CD14-positive monocyte (primary cell): ENCODE measurements around the gene ZNF691. TPM values are rescaled to one million over a fixed set of nuclear protein-coding genes. Genes with fewer than 3 reads are reported as not detected.

Experiments
- DNase-seq, 3 donors: peaks; one replicate each; pipeline ENCODE4 v3.0.0-alpha.2; 2011 to 2022
- H2AFZ ChIP-seq: 2 replicates; pipeline ENCODE4 v1.6.0; 2012; ENCODE audit warnings: mild to moderate bottlenecking, low read depth, low read length, inconsistent platforms; ENCODE audit not compliant: insufficient read depth, poor library complexity, severe bottlenecking
- H3K27ac ChIP-seq, 2 donors: 1 replicate in 1 of 2; 2 replicates in 1 of 2; pipeline ENCODE4 v1.5.1; 2012 to 2013; ENCODE audit warnings: low read length in 2 of 2, control low read depth in 1 of 2, inconsistent platforms in 1 of 2, low read depth in 1 of 2, mild to moderate bottlenecking in 1 of 2
- H3K27me3 ChIP-seq, 2 donors: one replicate each; pipeline versions ENCODE4 v1.6.0 to v1.6.1; 2011 to 2013; ENCODE audit warnings: low read length in 2 of 2; ENCODE audit not compliant: control insufficient read depth in 2 of 2, insufficient read depth in 2 of 2
- H3K36me3 ChIP-seq, 2 donors: replicated peaks in 1 of 2; 1 replicate in 1 of 2; 2 replicates in 1 of 2; pipeline versions ENCODE4 v1.5.1 to v1.6.1; 2012 to 2013; ENCODE audit warnings: low read length in 2 of 2, control low read depth in 1 of 2, inconsistent platforms in 1 of 2, mild to moderate bottlenecking in 1 of 2; ENCODE audit not compliant: insufficient read depth in 2 of 2, control insufficient read depth in 1 of 2
- H3K4me1 ChIP-seq, 2 donors: 1 replicate in 1 of 2; 2 replicates in 1 of 2; pipeline versions ENCODE4 v1.5.1 to v1.6.1; 2012 to 2013; ENCODE audit warnings: low read length in 2 of 2, control low read depth in 1 of 2, inconsistent platforms in 1 of 2, mild to moderate bottlenecking in 1 of 2, moderate library complexity in 1 of 2; ENCODE audit not compliant: insufficient read depth in 2 of 2, control insufficient read depth in 1 of 2
- H3K4me2 ChIP-seq: replicated peaks from 2 replicates; pipeline ENCODE3; 2012; ENCODE audit warnings: low read length, moderate library complexity, mild to moderate bottlenecking; ENCODE audit not compliant: poor library complexity, severe bottlenecking; ENCODE audit errors: extremely low read depth
- H3K4me3 ChIP-seq, 3 experiments: fragments of 200-600 bp in 1 of 3; sonication (generic) in 1 of 3; replicated peaks in 1 of 3; 1 replicate in 2 of 3; 2 replicates in 1 of 3; pipeline ENCODE4 v1.5.1; 2011 to 2013; ENCODE audit warnings: low read length in 3 of 3, mild to moderate bottlenecking in 3 of 3, control low read depth in 2 of 3, low read depth in 2 of 3, inconsistent platforms in 1 of 3, moderate library complexity in 1 of 3
- H3K79me2 ChIP-seq: 2 replicates; pipeline ENCODE4 v1.6.0; 2012; ENCODE audit warnings: mild to moderate bottlenecking, control low read depth, inconsistent platforms, low read length, moderate library complexity; ENCODE audit not compliant: insufficient read depth
- H3K9ac ChIP-seq: 2 replicates; pipeline ENCODE4 v1.6.0; 2017; ENCODE audit warnings: low read length, mild to moderate bottlenecking; ENCODE audit not compliant: insufficient read depth, poor library complexity, severe bottlenecking
- H3K9me3 ChIP-seq, 2 donors: replicated peaks in 1 of 2; 1 replicate in 1 of 2; 2 replicates in 1 of 2; pipeline versions ENCODE4 v1.5.1 to v1.6.1; 2012 to 2013; ENCODE audit warnings: low read length in 2 of 2, control low read depth in 1 of 2; ENCODE audit not compliant: control insufficient read depth in 1 of 2, insufficient read depth in 1 of 2
- H4K20me1 ChIP-seq: 2 replicates; pipeline ENCODE4 v1.6.0; 2012; ENCODE audit warnings: mild to moderate bottlenecking, low read length, control low read depth, moderate library complexity; ENCODE audit not compliant: insufficient read depth
- H3K27ac Mint-ChIP-seq, 7 donors: one replicate each; pipeline ENCODE4 v1.8.0; 2020; ENCODE audit warnings: mild to moderate bottlenecking in 7 of 7, mixed read lengths in 7 of 7, moderate library complexity in 6 of 7, inconsistent platforms in 2 of 7
- H3K27me3 Mint-ChIP-seq, 3 donors: one replicate each; pipeline ENCODE4 v1.8.0; 2021 to 2022; ENCODE audit warnings: low read depth in 3 of 3, mild to moderate bottlenecking in 3 of 3, mixed read lengths in 3 of 3, moderate library complexity in 3 of 3, inconsistent platforms in 1 of 3
- H3K36me3 Mint-ChIP-seq, 2 donors: one replicate each; pipeline ENCODE4 v1.8.0; 2020; ENCODE audit warnings: mixed read lengths in 2 of 2, inconsistent platforms in 1 of 2, mild to moderate bottlenecking in 1 of 2
- H3K4me1 Mint-ChIP-seq: one replicate; pipeline ENCODE4 v1.8.0; 2020; ENCODE audit warnings: mild to moderate bottlenecking, mixed read lengths
- H3K4me3 Mint-ChIP-seq, 2 donors: one replicate each; pipeline ENCODE4 v1.8.0; 2020; ENCODE audit warnings: mild to moderate bottlenecking in 2 of 2, mixed read lengths in 2 of 2, moderate library complexity in 1 of 2
- H3K9me3 Mint-ChIP-seq, 7 donors: one replicate each; pipeline ENCODE4 v1.8.0; 2020 to 2022; ENCODE audit warnings: mixed read lengths in 7 of 7, mild to moderate bottlenecking in 6 of 7, moderate library complexity in 6 of 7, inconsistent platforms in 2 of 7
- CTCF ChIP-seq: fragments of 200-600 bp; IDR thresholded peaks from one replicate; pipeline ENCODE4 v1.8.0; 2022; ENCODE audit warnings: antibody characterized with exemption, mild to moderate bottlenecking
- WGBS: methylation state at CpG from one replicate; pipeline ENCODE4 v1.1.5; 2013; ENCODE audit warnings: missing lambda C conversion rate; ENCODE audit not compliant: insufficient coverage; 5-methylcytosine and 5-hydroxymethylcytosine counted together
- intact Hi-C, 2 donors: fragments of 100-400 bp; cut with micrococcal nuclease; formaldehyde crosslinking; loops; one replicate each; pipeline versions ENCODE4 v1.15.0 to v1.15.1; 2023
- polyA plus RNA-seq, 3 donors: library from polyadenylated mRNA; depleted of rRNA in 1 of 3; unstranded in 2 of 3; stranded (reverse) in 1 of 3; fragments of 300-500 nt in 2 of 3; fragments of >200 nt in 1 of 3; fragmentation: Illumina TruSeq in 2 of 3; gene quantifications; 1 replicate in 2 of 3; 2 replicates in 1 of 3; pipeline ENCODE4 v1.2.3, GENCODE V29; 2012 to 2021

ZNF691 gene
- polyA plus RNA-seq, 3 donors = 1.3 to 6.7 (median 1.8) TPM

- intact Hi-C loops = loop anchor here (2.0 to 5.0 kb wide), 2 partner anchors 50 to 51 kb away; partner anchors contain the start of genes C1orf50 (in 2 of the 2) and P3H1 (in 2 of the 2)
- peak overlapping the region; percentile 85 for H2AFZ ChIP-seq
- peaks cover 46% of the 10 kb centered on the region for H3K79me2 ChIP-seq
- H3K4me3 ChIP-seq = peak overlapping the region; percentile 72 to 94 (median 86)
- H3K9me3 Mint-ChIP-seq = no peaks in the 10 kb centered on the region
- peaks cover 41% of the 10 kb centered on the region for H3K4me1 Mint-ChIP-seq
- peaks cover 36% of the 10 kb centered on the region for H4K20me1 ChIP-seq
- peaks cover 21 to 31% of the 10 kb centered on the region in 2 donors for H3K36me3 Mint-ChIP-seq
- peak overlapping the region in 1 of 2 donors; percentile 88 for H3K27ac ChIP-seq
- peaks cover 0 to 2% (median 0%) of the 10 kb centered on the region in 3 donors for H3K27me3 Mint-ChIP-seq
- H3K4me1 ChIP-seq = peaks cover 18 to 24% of the 10 kb centered on the region in 2 donors
- peak overlapping the region; percentile 84 for H3K9ac ChIP-seq
- H3K4me2 ChIP-seq = peak overlapping the region; percentile 96
- no peak for TF ChIP-seq CTCF
- 0% methylated on average over 4 of the region's 13 CpGs for WGBS
- DNase-seq = no peak
- peak overlapping the region; percentile 68 to 82 for H3K4me3 Mint-ChIP-seq
- H3K36me3 ChIP-seq = peaks cover 0 to 11% of the 10 kb centered on the region in 2 donors
- no peaks in the 10 kb centered on the region for H3K9me3 ChIP-seq
- H3K27me3 ChIP-seq = no peaks in the 10 kb centered on the region
- peak overlapping the region in 2 of 7 donors; percentile 41 to 87 for H3K27ac Mint-ChIP-seq
Measured at GRCh38 chr1:42817440-42817767, 29.0 kb upstream of the ZNF691 start.

- Mint-ChIP-seq H3K4me1 (peaks cover 46% of the 10 kb centered on the region), H3K27ac (no peak overlapping the region), H3K4me3 (peak overlapping the region; percentile 24 to 82), H3K27me3 (peaks cover 0 to 2% (median 0%) of the 10 kb centered on the region in 3 donors), H3K36me3 (peaks cover 21 to 30% of the 10 kb centered on the region in 2 donors), H3K9me3 (no peaks in the 10 kb centered on the region)
- Histone ChIP-seq H3K9ac (no peak overlapping the region), H3K27me3 (no peaks in the 10 kb centered on the region), H3K4me1 (peaks cover 19 to 29% of the 10 kb centered on the region in 2 donors), H3K36me3 (peaks cover 0 to 11% of the 10 kb centered on the region in 2 donors), H4K20me1 (peaks cover 36% of the 10 kb centered on the region), H2AFZ (peak overlapping the region; percentile 85), H3K4me2 (peak overlapping the region; percentile 96), H3K79me2 (peaks cover 46% of the 10 kb centered on the region), H3K27ac (no peak overlapping the region), H3K4me3 (peak overlapping the region in 1 of 3 experiments; percentile 86), H3K9me3 (no peaks in the 10 kb centered on the region)
- WGBS = 100% methylated on average over 1 of the region's 3 CpGs
- no peak for DNase-seq
- TF ChIP-seq CTCF = no peak
- intact Hi-C loops = loop anchor here (2.0 to 5.0 kb wide), 2 partner anchors 51 kb away; partner anchors contain the start of genes C1orf50 (in 2 of the 2) and P3H1 (in 2 of the 2)
Measured at GRCh38 chr1:42817976-42818375, 28.4 kb upstream of the ZNF691 start.
